Mucosa of descending colon (tissue), 3 donors: ENCODE measurements around the gene RASGRP2. TPM values are rescaled to one million over a fixed set of nuclear protein-coding genes. Genes with fewer than 3 reads are reported as not detected.

Experiments
- ATAC-seq: fragments of 200-7000 bp; cut with Tn5 transposase; one replicate; pipeline ENCODE4 v1.9.1; 2020; ENCODE audit warnings: mild to moderate bottlenecking, moderate library complexity
- DNase-seq, 3 donors: peaks; one replicate each; pipeline ENCODE4 v3.0.0-alpha.2; 2020
- H3K36me3 ChIP-seq: fragments of 200-600 bp; one replicate; pipeline ENCODE4 v1.8.0; 2021; ENCODE audit warnings: low read depth, mild to moderate bottlenecking
- H3K4me1 ChIP-seq: fragments of 200-600 bp; one replicate; pipeline ENCODE4 v1.8.0; 2021; ENCODE audit warnings: low read depth, mild to moderate bottlenecking
- H3K4me3 ChIP-seq: fragments of 200-600 bp; one replicate; pipeline ENCODE4 v1.8.0; 2021; ENCODE audit warnings: mild to moderate bottlenecking
- H3K9me3 ChIP-seq: fragments of 200-600 bp; one replicate; pipeline ENCODE4 v1.8.0; 2021; ENCODE audit warnings: mild to moderate bottlenecking
- CTCF ChIP-seq: fragments of 200-600 bp; IDR thresholded peaks from one replicate; pipeline ENCODE4 v1.8.0; 2022; ENCODE audit warnings: antibody characterized with exemption, mild to moderate bottlenecking
- intact Hi-C, 2 donors: fragments of 100-400 bp; cut with DNase I in 1 of 2; cut with micrococcal nuclease in 1 of 2; formaldehyde crosslinking; loops; one replicate each; pipeline versions ENCODE4 v1.11.0 to v1.11.1; 2022; cut with DNase I, micrococcal nuclease
- total RNA-seq, 3 donors: library from RNA; stranded (reverse); fragmentation: NEBNext Ultra II Directional in 2 of 3; extraction: Animal tissue kit (Norgen Biotek cat#: 25700) in 2 of 3; gene quantifications; one replicate each; pipeline versions ENCODE4 v1.2.1 to v1.2.4, GENCODE V29; 2021 to 2023
- donor health status: DM: no; HTN: no; CAD: no; lungs with moderate emphysema.
- donor health status: DM: no; HTN: no; CAD: no.
- donor health status: DM: no; HTN: yes; CAD: no.

The RASGRP2 gene
- total RNA-seq, 3 donors from 2014 or later, result 3.3 to 25.6 (median 9.7) TPM

GRCh38 chr11:64776425-64776824 is 32.5 kb upstream of the RASGRP2 start:
- no peak for TF ChIP-seq CTCF
- intact Hi-C loops, result no loop called here
- no peaks in the 10 kb centered on the region for H3K9me3 ChIP-seq
- no peak overlapping the region for H3K4me3 ChIP-seq
- H3K4me1 ChIP-seq, result peaks cover 20% of the 10 kb centered on the region
- ATAC-seq, result no peak
- DNase-seq, result no peak
- peaks cover 16% of the 10 kb centered on the region for H3K36me3 ChIP-seq

GRCh38 chr11:64774144-64774543 is 30.2 kb upstream of the RASGRP2 start:
- no peak for DNase-seq
- intact Hi-C loops, result no loop called here
- Histone ChIP-seq H3K9me3 (no peaks in the 10 kb centered on the region), H3K4me3 (no peak overlapping the region), H3K36me3 (peaks cover 33% of the 10 kb centered on the region), H3K4me1 (peaks cover 15% of the 10 kb centered on the region)
- no peak for TF ChIP-seq CTCF
- no peak for ATAC-seq

GRCh38 chr11:64772303-64773018 is 28.5 kb upstream of the RASGRP2 start:
- ATAC-seq (no peak), DNase-seq (no peak)
- peaks cover 15% of the 10 kb centered on the region for H3K4me1 ChIP-seq
- no peak for TF ChIP-seq CTCF
- no peak overlapping the region for H3K4me3 ChIP-seq
- intact Hi-C loops, result no loop called here
- no peaks in the 10 kb centered on the region for H3K9me3 ChIP-seq
- peaks cover 50% of the 10 kb centered on the region for H3K36me3 ChIP-seq

DNA sequence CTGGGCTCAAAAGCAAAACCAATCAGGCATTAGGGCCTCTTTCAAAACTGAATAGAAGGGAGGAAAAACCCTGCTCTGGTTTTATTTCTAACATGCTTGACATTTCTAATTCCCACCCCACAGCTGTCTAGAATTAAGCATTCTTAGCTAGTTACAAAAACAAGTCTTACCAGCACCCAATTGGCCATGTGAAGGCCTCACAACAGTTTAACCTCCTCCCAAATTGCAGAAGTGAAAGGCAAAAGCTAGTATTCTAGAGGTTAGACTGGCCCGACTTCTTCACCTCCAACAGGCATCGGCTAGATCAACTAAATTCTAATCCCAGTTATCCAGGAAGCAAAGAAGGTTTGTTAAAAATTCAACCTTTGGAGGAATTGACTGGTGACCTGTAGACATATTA is 27.9 kb upstream of the RASGRP2 start:
- Histone ChIP-seq H3K9me3 (no peaks in the 10 kb centered on the region), H3K36me3 (peaks cover 56% of the 10 kb centered on the region), H3K4me3 (no peak overlapping the region), H3K4me1 (peaks cover 9% of the 10 kb centered on the region)
- ATAC-seq, result peak; percentile 12
- no peak for TF ChIP-seq CTCF
- no peak for DNase-seq
- intact Hi-C loops, result no loop called here

GRCh38 chr11:64770120-64770519 is 26.2 kb upstream of the RASGRP2 start:
- intact Hi-C loops, result no loop called here
- Histone ChIP-seq H3K36me3 (peaks cover 66% of the 10 kb centered on the region), H3K4me3 (no peak overlapping the region), H3K4me1 (peaks cover 1% of the 10 kb centered on the region), H3K9me3 (no peaks in the 10 kb centered on the region)
- TF ChIP-seq CTCF, result no peak
- ATAC-seq (no peak), DNase-seq (peak in 2 of 3 donors; percentile 14 to 33)
